ENCODE data around the gene TMEM11. TPM values are rescaled to one million over a fixed set of nuclear protein-coding genes. Genes with fewer than 3 reads are reported as not detected.
A peak's percentile ranks its signal among the peaks of the same experiment; 100 is the strongest.

TMEM11 gene
- total and polyA plus RNA-seq, 4 experiments from 2014 or later: 18.6 to 38.6 (median 28.7) TPM

DNA sequence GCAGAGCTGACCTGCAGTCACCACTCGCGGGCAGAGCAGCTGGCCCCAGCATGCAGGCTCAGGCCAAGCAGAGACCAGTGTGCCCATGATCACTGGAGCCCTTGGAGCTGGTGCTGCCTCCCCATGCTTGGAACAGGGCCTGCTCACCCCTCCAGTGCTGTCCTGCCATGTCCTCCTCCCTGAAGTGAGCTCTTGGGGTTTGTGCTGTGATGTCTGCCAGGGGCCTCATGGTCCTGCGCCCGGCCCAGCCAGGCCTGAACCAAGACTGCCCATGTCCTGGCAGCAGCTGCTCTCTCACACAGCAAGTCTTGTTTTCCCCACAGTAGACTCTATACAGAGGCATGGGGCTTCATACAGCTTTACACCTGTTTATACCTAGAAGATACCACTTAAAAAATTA is 24.6 kb downstream of the TMEM11 start:
- Histone ChIP-seq H3K4me1 (ENCODE audit: insufficient read depth, low read length) (no peaks in the 10 kb centered on the region), H3K27ac (ENCODE audit: low read depth, low read length) (no peak overlapping the region), H3K36me3 (ENCODE audit: insufficient read depth, low read length) (peaks cover 24% of the 10 kb centered on the region), H3K9me3 (ENCODE audit: control insufficient read depth in 1 of 2, low read length in 2 of 2) (no peaks in the 10 kb centered on the region), H3K4me3 (ENCODE audit: low read length in 2 of 2) (no peak overlapping the region), H3K27me3 (ENCODE audit: insufficient read depth, low read length) (no peaks in the 10 kb centered on the region)
- Mint-ChIP-seq H3K27ac (no peak overlapping the region), H3K36me3 (peaks cover 19 to 42% of the 10 kb centered on the region in 2 donors), H3K4me1 (peaks cover 0 to 3% (median 1%) of the 10 kb centered on the region in 4 donors), H3K9me3 (no peaks in the 10 kb centered on the region), H3K4me3 (no peak overlapping the region), H3K27me3 (no peaks in the 10 kb centered on the region)
- intact Hi-C loops (cut with micrococcal nuclease): no loop called here
- CTCF ChIA-PET (ENCODE audit: partially characterized antibody): interaction anchor here (0.8 to 1.9 kb wide), 3 partner anchors 24 to 70 kb away, joined by 3 to 5 read pairs (median 3); no protein-coding TSS in a partner anchor
- POLR2A ChIA-PET (ENCODE audit: partially characterized antibody): interaction anchor here (0.7 kb wide), 1 partner anchor 70 kb away, joined by 4 read pairs; no protein-coding TSS in a partner anchor
- DNase-seq: no peak

DNA sequence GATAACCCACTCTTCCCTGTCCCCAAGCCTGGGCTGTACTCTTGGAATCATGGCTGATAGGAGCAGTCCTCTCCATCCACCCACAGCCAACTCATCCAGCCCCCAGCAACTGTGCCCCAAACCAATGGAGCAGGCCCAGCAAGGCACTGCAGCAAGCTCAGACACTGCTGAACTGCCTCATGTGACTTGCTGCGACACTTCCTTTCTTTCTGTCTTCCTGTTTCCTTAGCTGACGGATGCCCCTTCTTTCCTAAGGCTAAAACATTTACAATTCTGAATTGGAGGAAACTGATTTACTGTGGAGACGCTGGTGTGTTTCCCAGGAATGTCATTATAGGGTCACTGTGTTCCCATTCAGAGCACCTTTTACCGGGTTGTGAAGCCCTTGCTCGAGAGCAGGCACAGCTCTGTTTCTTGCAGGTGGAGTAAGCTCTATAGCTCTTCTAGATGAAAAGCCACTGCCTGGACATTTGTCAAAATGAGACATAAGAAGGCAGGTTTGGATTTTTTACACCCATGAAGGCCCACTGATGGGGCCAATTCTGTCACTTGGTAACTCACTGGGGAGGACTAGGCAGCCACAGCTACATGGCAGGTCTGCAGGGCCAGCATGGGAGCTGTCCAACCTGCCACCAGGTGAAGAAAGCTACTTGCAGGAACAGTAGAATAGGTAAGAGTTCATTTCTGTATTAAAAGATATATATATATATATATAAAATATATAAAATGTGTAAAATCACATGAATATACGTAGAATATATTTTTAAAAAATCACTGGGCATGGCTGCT is 27.4 kb downstream of the TMEM11 start:
- CTCF ChIA-PET (ENCODE audit: partially characterized antibody): interaction anchor here (2.0 kb wide), 1 partner anchor 13 kb away, joined by 4 read pairs; no protein-coding TSS in a partner anchor
- Mint-ChIP-seq H3K27me3 (no peaks in the 10 kb centered on the region), H3K36me3 (peaks cover 29 to 44% of the 10 kb centered on the region in 2 donors), H3K27ac (peak overlapping the region in 1 of 7 donors; percentile 47), H3K4me3 (no peak overlapping the region), H3K9me3 (no peaks in the 10 kb centered on the region), H3K4me1 (peaks cover 0 to 12% (median 2%) of the 10 kb centered on the region in 4 donors)
- Histone ChIP-seq H3K9me3 (ENCODE audit: control insufficient read depth in 1 of 2, low read length in 2 of 2) (no peaks in the 10 kb centered on the region), H3K27ac (ENCODE audit: low read depth, low read length) (no peak overlapping the region), H3K4me1 (ENCODE audit: insufficient read depth, low read length) (no peaks in the 10 kb centered on the region), H3K4me3 (ENCODE audit: low read length in 2 of 2) (no peak overlapping the region), H3K27me3 (ENCODE audit: insufficient read depth, low read length) (no peaks in the 10 kb centered on the region), H3K36me3 (ENCODE audit: insufficient read depth, low read length) (peaks cover 34% of the 10 kb centered on the region)
- intact Hi-C loops (cut with micrococcal nuclease): no loop called here
- DNase-seq: no peak
- POLR2A ChIA-PET (ENCODE audit: partially characterized antibody): no interaction called here

DNA sequence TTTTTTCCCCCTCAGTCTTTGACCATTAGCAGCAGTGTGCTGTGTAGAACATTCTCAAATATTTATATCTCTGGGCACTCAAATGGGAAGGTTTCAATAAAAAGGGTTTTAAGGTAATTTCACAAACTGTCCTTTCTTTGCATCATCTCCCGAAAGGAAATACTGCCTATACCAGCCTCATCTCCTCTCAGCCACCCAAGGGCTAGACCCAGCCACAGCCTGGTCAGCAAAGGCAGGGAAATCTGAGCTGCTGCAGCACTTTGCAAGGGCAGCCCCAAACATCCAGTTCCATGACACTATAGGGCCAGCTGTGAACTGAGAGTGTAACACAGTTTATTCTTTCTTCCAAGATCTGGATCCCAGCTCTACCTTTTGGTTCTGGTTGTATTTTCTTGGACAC is 28.9 kb downstream of the TMEM11 start:
- peaks cover 0 to 12% (median 2%) of the 10 kb centered on the region in 4 donors for H3K4me1 Mint-ChIP-seq
- intact Hi-C loops (cut with micrococcal nuclease): no loop called here
- CTCF ChIA-PET (ENCODE audit: partially characterized antibody): interaction anchor here (1.6 kb wide), 1 partner anchor 10 kb away, joined by 3 read pairs; no protein-coding TSS in a partner anchor
- H3K27me3 Mint-ChIP-seq: no peaks in the 10 kb centered on the region
- Histone ChIP-seq H3K27me3 (ENCODE audit: insufficient read depth, low read length) (no peaks in the 10 kb centered on the region), H3K9me3 (ENCODE audit: control insufficient read depth in 1 of 2, low read length in 2 of 2) (no peaks in the 10 kb centered on the region), H3K36me3 (ENCODE audit: insufficient read depth, low read length) (peaks cover 34% of the 10 kb centered on the region), H3K27ac (ENCODE audit: low read depth, low read length) (no peak overlapping the region), H3K4me3 (ENCODE audit: low read length in 2 of 2) (no peak overlapping the region), H3K4me1 (ENCODE audit: insufficient read depth, low read length) (no peaks in the 10 kb centered on the region)
- POLR2A ChIA-PET (ENCODE audit: partially characterized antibody): interaction anchor here (1.2 kb wide), 1 partner anchor 90 kb away, joined by 3 read pairs; no protein-coding TSS in a partner anchor
- H3K27ac Mint-ChIP-seq: peak overlapping the region in 1 of 7 donors; percentile 55
- no peak for DNase-seq
- no peaks in the 10 kb centered on the region for H3K9me3 Mint-ChIP-seq
- H3K4me3 Mint-ChIP-seq: no peak overlapping the region
- peaks cover 31 to 39% of the 10 kb centered on the region in 2 donors for H3K36me3 Mint-ChIP-seq

DNA sequence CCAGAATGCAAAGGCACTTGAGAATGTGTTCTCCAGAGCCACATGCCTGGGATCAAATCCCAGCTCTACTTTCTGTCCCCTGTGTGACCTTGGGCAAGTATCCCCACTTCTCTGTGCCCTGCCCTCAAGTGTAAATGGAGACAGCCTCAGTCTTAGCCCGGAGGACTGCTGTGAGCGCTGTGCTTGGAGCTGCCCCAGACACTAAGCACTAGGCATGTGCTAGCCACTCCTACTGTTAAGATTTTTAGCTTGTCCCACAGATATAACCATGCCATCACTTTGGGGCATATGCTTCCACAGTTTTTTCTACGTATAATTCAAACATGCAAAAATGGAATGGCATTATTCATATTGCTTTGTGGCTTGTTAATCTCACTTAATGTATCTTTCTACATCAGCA is 29.4 kb downstream of the TMEM11 start:
- DNase-seq: no peak
- Mint-ChIP-seq H3K27ac (peak overlapping the region in 1 of 7 donors; percentile 42), H3K9me3 (no peaks in the 10 kb centered on the region), H3K36me3 (peaks cover 31 to 37% of the 10 kb centered on the region in 2 donors), H3K4me3 (no peak overlapping the region), H3K27me3 (no peaks in the 10 kb centered on the region), H3K4me1 (peaks cover 0 to 12% (median 2%) of the 10 kb centered on the region in 4 donors)
- no peak overlapping the region for H3K4me3 ChIP-seq (ENCODE audit: low read length in 2 of 2)
- CTCF ChIA-PET (ENCODE audit: partially characterized antibody): interaction anchor here (1.6 kb wide), 1 partner anchor 11 kb away, joined by 3 read pairs; no protein-coding TSS in a partner anchor
- intact Hi-C loops (cut with micrococcal nuclease): no loop called here
- H3K27me3 ChIP-seq (ENCODE audit: insufficient read depth, low read length): no peaks in the 10 kb centered on the region
- H3K9me3 ChIP-seq (ENCODE audit: control insufficient read depth in 1 of 2, low read length in 2 of 2): no peaks in the 10 kb centered on the region
- POLR2A ChIA-PET (ENCODE audit: partially characterized antibody): interaction anchor here (1.2 kb wide), 1 partner anchor 91 kb away, joined by 3 read pairs; no protein-coding TSS in a partner anchor
- H3K27ac ChIP-seq (ENCODE audit: low read depth, low read length): no peak overlapping the region
- H3K36me3 ChIP-seq (ENCODE audit: insufficient read depth, low read length): peaks cover 34% of the 10 kb centered on the region
- no peaks in the 10 kb centered on the region for H3K4me1 ChIP-seq (ENCODE audit: insufficient read depth, low read length)

DNA sequence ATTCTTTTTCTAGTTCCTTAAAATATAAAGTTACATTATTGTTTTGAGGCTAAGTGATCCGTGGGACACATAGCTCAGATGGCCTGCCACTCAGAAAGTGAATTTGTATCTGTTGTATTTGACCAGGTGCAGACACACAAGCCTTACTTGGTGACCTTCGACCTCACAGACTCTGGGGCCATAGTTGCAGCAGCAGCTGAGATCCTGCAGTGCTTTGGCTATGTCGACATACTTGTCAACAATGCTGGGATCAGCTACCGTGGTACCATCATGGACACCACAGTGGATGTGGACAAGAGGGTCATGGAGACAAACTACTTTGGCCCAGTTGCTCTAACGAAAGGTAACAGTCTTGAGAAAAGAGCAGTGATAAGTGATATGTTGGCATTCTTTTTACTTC is 30.5 kb downstream of the TMEM11 start:
- Histone ChIP-seq H3K4me3 (ENCODE audit: low read length in 2 of 2) (no peak overlapping the region), H3K36me3 (ENCODE audit: insufficient read depth, low read length) (peaks cover 28% of the 10 kb centered on the region), H3K9me3 (ENCODE audit: control insufficient read depth in 1 of 2, low read length in 2 of 2) (no peaks in the 10 kb centered on the region), H3K27ac (ENCODE audit: low read depth, low read length) (no peak overlapping the region), H3K4me1 (ENCODE audit: insufficient read depth, low read length) (no peaks in the 10 kb centered on the region), H3K27me3 (ENCODE audit: insufficient read depth, low read length) (no peaks in the 10 kb centered on the region)
- Mint-ChIP-seq H3K27me3 (no peaks in the 10 kb centered on the region), H3K27ac (peak overlapping the region in 4 of 7 donors; percentile 10 to 39 (median 28)), H3K4me3 (no peak overlapping the region), H3K36me3 (peaks cover 31 to 34% of the 10 kb centered on the region in 2 donors), H3K9me3 (no peaks in the 10 kb centered on the region), H3K4me1 (peaks cover 0 to 12% (median 2%) of the 10 kb centered on the region in 4 donors)
- intact Hi-C loops (cut with micrococcal nuclease): no loop called here
- ChIA-PET POLR2A (ENCODE audit: partially characterized antibody) (no interaction called here), CTCF (ENCODE audit: partially characterized antibody) (no interaction called here)
- DNase-seq: no peak

DNA sequence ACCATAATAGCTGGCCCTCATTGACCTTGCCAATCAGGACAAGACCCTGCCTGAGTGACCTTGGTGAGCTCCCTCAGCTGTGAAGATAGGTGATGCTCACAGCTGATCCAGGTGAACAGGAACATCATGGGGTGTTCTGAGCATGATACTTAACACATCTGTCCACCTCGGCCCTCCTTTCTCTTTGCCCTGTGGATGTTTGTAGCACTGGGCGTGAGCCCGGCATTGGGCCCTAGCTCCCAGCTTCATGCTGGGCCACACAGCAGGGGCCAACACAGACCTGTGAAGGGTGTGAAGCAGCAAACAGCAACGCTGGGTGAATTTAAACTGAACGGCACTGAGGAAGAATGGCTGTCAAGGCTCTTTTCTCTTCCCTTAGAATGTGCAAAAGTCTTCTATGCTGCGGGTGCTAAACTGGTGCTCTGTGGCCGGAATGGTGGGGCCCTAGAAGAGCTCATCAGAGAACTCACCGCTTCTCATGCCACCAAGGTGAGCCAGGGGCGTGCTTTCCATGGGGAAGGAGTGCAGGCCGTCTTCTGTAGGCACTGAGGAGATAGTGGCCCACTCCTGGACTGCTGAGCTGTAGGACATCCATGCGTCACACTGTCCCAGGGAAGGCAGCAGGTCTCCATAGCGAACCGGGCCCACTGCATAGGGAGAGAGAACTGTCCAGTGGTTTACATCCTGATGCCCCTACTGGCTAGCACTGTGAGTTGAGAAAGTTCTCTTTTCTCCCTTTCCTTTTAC is 35.9 kb downstream of the TMEM11 start:
- H3K27ac Mint-ChIP-seq: no peak overlapping the region
- no peak overlapping the region for H3K4me3 Mint-ChIP-seq

DNA sequence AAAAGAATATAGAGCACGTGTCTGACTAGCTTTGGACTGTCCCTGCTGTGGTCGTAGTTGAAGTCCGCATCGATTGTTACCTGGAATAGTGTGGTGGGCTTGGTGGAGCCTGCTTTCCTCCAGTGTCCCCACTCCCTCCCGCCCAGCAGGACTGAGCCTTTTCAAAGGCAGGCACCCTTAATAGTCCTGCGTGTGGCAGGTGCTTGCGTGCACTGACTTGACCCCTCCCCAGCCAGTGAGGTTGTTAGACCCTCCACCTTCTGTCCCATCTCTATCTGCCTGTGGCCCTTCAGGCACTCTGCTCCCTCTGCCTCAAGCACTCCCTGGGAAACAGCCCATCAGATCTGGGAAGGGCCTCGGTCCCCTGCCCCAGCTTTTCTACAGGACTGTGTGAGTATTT is 36.6 kb downstream of the TMEM11 start:
- POLR2A ChIA-PET (ENCODE audit: partially characterized antibody): no interaction called here
- CTCF ChIA-PET (ENCODE audit: partially characterized antibody): no interaction called here
- H3K9me3 Mint-ChIP-seq: no peaks in the 10 kb centered on the region
- Histone ChIP-seq H3K4me1 (ENCODE audit: insufficient read depth, low read length) (no peaks in the 10 kb centered on the region), H3K27me3 (ENCODE audit: insufficient read depth, low read length) (no peaks in the 10 kb centered on the region), H3K4me3 (ENCODE audit: low read length in 2 of 2) (no peak overlapping the region), H3K9me3 (ENCODE audit: control insufficient read depth in 1 of 2, low read length in 2 of 2) (no peaks in the 10 kb centered on the region), H3K36me3 (ENCODE audit: insufficient read depth, low read length) (peaks cover 9% of the 10 kb centered on the region), H3K27ac (ENCODE audit: low read depth, low read length) (no peak overlapping the region)
- no peak for DNase-seq
- H3K27me3 Mint-ChIP-seq: no peaks in the 10 kb centered on the region
- no peaks in the 10 kb centered on the region for H3K4me1 Mint-ChIP-seq
- H3K4me3 Mint-ChIP-seq: no peak overlapping the region
- no peak overlapping the region for H3K27ac Mint-ChIP-seq
- peaks cover 25 to 27% of the 10 kb centered on the region in 2 donors for H3K36me3 Mint-ChIP-seq
- intact Hi-C loops (cut with micrococcal nuclease): no loop called here

More for the DNA sequence above, 35.9 kb downstream of the TMEM11 start:
- Histone ChIP-seq H3K27ac (ENCODE audit: low read depth, low read length) (no peak overlapping the region), H3K4me3 (ENCODE audit: low read length in 2 of 2) (no peak overlapping the region), H3K36me3 (ENCODE audit: insufficient read depth, low read length) (peaks cover 9% of the 10 kb centered on the region), H3K4me1 (ENCODE audit: insufficient read depth, low read length) (no peaks in the 10 kb centered on the region), H3K27me3 (ENCODE audit: insufficient read depth, low read length) (no peaks in the 10 kb centered on the region), H3K9me3 (ENCODE audit: control insufficient read depth in 1 of 2, low read length in 2 of 2) (no peaks in the 10 kb centered on the region)
- Mint-ChIP-seq H3K27me3 (no peaks in the 10 kb centered on the region), H3K4me1 (peaks cover 0 to 4% (median 0%) of the 10 kb centered on the region in 4 donors), H3K36me3 (peaks cover 23 to 25% of the 10 kb centered on the region in 2 donors), H3K9me3 (no peaks in the 10 kb centered on the region)
- CTCF ChIA-PET (ENCODE audit: partially characterized antibody): no interaction called here
- POLR2A ChIA-PET (ENCODE audit: partially characterized antibody): no interaction called here
- intact Hi-C loops (cut with micrococcal nuclease): no loop called here
- no peak for DNase-seq
